Heart left ventricle (tissue), 13 donors: ENCODE data around the gene GPRIN3.

Experiments used
- POLR2A ChIP-seq, 2 donors: fragments of 450-650 bp; IDR thresholded peaks; one replicate each; pipeline ENCODE4 v1.6.1; 2017; ENCODE audit warnings: antibody characterized with exemption in 2 of 2, mild to moderate bottlenecking in 2 of 2, moderate library complexity in 2 of 2
- TF ChIP-seq, protein P1 (sequence below), 12 donors: fragments of 200-600 bp; sonication (generic) in 4 of 12; IDR thresholded peaks; one replicate each; pipeline versions ENCODE4 v1.5.0 to v1.8.0; 2018 to 2022; ENCODE audit warnings: antibody characterized with exemption in 12 of 12, mild to moderate bottlenecking in 5 of 12
- donor health status: ischemic (EF 13 %, LVEDD 7.1; RV severe dilation, severe dysfunction).
- donor health status: DM: no; HTN: yes; CAD: no.
- donor health status: DM: no; HTN: no; CAD: no.
- donor health status: ischemic (EF 25% LVEDD 6.9; RV normal size, moderate dysfunction).
- donor health status: ischemic (EF 25% LVEDD 5.7; RV mildly dilated, moderate dysfunction).
- donor health status: ischemic (EF 35%, LVEDD 5.7; RV mildly dilated, moderate dysfunction).
- donor health status: nonischemic (EF 11% LVEDD 7.7; RV severe dilation, severe dysfunction).
- donor health status: DM: yes; HTN: yes; CAD: no.
- donor health status: PGD.
- donor health status: ischemic (EF 29% LVEDD 5.4; RV normal size, mild dysfunction).
- donor health status: nonischemic (EF 23%, LVEDD 6.1; RV moderate dilation, normal function).

DNA sequence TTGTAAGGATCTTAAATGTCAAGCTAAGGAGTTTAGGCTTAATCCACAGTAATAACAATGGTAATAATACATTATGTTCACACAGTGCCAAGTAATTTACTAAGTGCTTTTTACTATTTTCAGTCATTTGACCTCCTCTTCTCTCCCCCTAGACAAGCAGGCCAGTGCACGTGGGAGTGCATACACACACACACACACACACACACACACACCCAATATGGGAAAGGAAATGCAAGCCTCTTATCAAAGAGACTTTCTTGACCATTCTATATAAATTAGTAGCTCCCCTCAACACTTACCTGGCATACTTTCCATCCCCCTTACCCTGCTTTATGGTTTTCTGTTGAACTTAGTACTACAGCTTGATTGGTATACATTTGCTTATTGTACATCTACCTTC is 3.8 kb upstream of the GPRIN3 start:
- TF ChIP-seq POLR2A (IDR thresholded peaks at IDR 0.05): no peak
- TF ChIP-seq, protein P1, sequence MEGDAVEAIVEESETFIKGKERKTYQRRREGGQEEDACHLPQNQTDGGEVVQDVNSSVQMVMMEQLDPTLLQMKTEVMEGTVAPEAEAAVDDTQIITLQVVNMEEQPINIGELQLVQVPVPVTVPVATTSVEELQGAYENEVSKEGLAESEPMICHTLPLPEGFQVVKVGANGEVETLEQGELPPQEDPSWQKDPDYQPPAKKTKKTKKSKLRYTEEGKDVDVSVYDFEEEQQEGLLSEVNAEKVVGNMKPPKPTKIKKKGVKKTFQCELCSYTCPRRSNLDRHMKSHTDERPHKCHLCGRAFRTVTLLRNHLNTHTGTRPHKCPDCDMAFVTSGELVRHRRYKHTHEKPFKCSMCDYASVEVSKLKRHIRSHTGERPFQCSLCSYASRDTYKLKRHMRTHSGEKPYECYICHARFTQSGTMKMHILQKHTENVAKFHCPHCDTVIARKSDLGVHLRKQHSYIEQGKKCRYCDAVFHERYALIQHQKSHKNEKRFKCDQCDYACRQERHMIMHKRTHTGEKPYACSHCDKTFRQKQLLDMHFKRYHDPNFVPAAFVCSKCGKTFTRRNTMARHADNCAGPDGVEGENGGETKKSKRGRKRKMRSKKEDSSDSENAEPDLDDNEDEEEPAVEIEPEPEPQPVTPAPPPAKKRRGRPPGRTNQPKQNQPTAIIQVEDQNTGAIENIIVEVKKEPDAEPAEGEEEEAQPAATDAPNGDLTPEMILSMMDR (IDR thresholded peaks at IDR 0.05): no peak
